ENCODE data around the gene ST6GALNAC1. TPM values are rescaled to one million over a fixed set of nuclear protein-coding genes. Genes with fewer than 3 reads are reported as not detected.
"Not testable (repeated sequence)": the region's sequence is repeated elsewhere in the genome, so short reads cannot be mapped to it uniquely, and the experiment has no call there.

Gene ST6GALNAC1
- total and polyA plus RNA-seq, 7 donors: 0.38 to 3.6 (median 0.56) TPM

GRCh38 chr17:76614912-76615617, 28.5 kb downstream of the ST6GALNAC1 start:
- H3K27ac ChIP-seq: no peak overlapping the region
- intact Hi-C loops (cut with DNase I): no loop called here
- no peaks in the 10 kb centered on the region for H3K9me3 ChIP-seq
- H3K27me3 ChIP-seq (ENCODE audit: insufficient read depth in 3 of 3, low read length in 2 of 3): no peaks in the 10 kb centered on the region
- TF ChIP-seq CTCF (IDR thresholded peaks at IDR 0.05): no peak
- DNase-seq (no peak), ATAC-seq (no peak)
- H3K36me3 ChIP-seq (ENCODE audit: insufficient read depth in 1 of 2, low read depth in 1 of 2): no peaks in the 10 kb centered on the region
- no peak overlapping the region for H3K4me3 ChIP-seq
- 90 to 98% (median 95%) methylated on average over 21 to 28 of the region's 28 CpGs for WGBS, 3 donors
- no peaks in the 10 kb centered on the region for H3K4me1 ChIP-seq

GRCh38 chr17:76614064-76614759, 29.3 kb downstream of the ST6GALNAC1 start:
- ATAC-seq; DNase-seq; H3K27ac ChIP-seq; H3K27me3 ChIP-seq (ENCODE audit: insufficient read depth in 3 of 3, low read length in 2 of 3); H3K36me3 ChIP-seq (ENCODE audit: insufficient read depth in 1 of 2, low read depth in 1 of 2); intact Hi-C loops (cut with DNase I); H3K4me3 ChIP-seq; H3K9me3 ChIP-seq; H3K4me1 ChIP-seq: not testable (repeated sequence)
- WGBS, 3 donors: 65 to 73% (median 69%) methylated on average over 13 of the region's 13 CpGs

GRCh38 chr17:76612977-76613851, 30.3 kb downstream of the ST6GALNAC1 start:
- H3K9me3 ChIP-seq: no peaks in the 10 kb centered on the region
- H3K27me3 ChIP-seq (ENCODE audit: insufficient read depth in 3 of 3, low read length in 2 of 3): no peaks in the 10 kb centered on the region
- H3K4me3 ChIP-seq: no peak overlapping the region
- no peak for TF ChIP-seq CTCF (IDR thresholded peaks at IDR 0.05)
- 69 to 75% (median 74%) methylated on average over 17 of the region's 17 CpGs for WGBS, 3 donors
- intact Hi-C loops (cut with DNase I): no loop called here
- no peaks in the 10 kb centered on the region for H3K4me1 ChIP-seq
- DNase-seq: no peak
- no peak for ATAC-seq
- no peak overlapping the region for H3K27ac ChIP-seq
- no peaks in the 10 kb centered on the region for H3K36me3 ChIP-seq (ENCODE audit: insufficient read depth in 1 of 2, low read depth in 1 of 2)

GRCh38 chr17:76612465-76612864, 31.1 kb downstream of the ST6GALNAC1 start:
- Histone ChIP-seq H3K36me3 (ENCODE audit: insufficient read depth in 1 of 2, low read depth in 1 of 2) (no peaks in the 10 kb centered on the region), H3K4me1 (no peaks in the 10 kb centered on the region), H3K27ac (no peak overlapping the region), H3K9me3 (no peaks in the 10 kb centered on the region), H3K4me3 (no peak overlapping the region), H3K27me3 (ENCODE audit: insufficient read depth in 3 of 3, low read length in 2 of 3) (no peaks in the 10 kb centered on the region)
- intact Hi-C loops (cut with DNase I): no loop called here
- TF ChIP-seq CTCF (IDR thresholded peaks at IDR 0.05): no peak
- 75 to 81% (median 79%) methylated on average over 4 of the region's 4 CpGs for WGBS, 3 donors
- DNase-seq (no peak), ATAC-seq (no peak)

- intact Hi-C loops (cut with DNase I): no loop called here
- Histone ChIP-seq H3K27ac (no peak overlapping the region), H3K27me3 (ENCODE audit: insufficient read depth in 3 of 3, low read length in 2 of 3) (no peaks in the 10 kb centered on the region), H3K9me3 (no peaks in the 10 kb centered on the region), H3K36me3 (ENCODE audit: insufficient read depth in 1 of 2, low read depth in 1 of 2) (no peaks in the 10 kb centered on the region), H3K4me1 (no peaks in the 10 kb centered on the region), H3K4me3 (no peak overlapping the region)
- ATAC-seq (no peak), DNase-seq (no peak)
- TF ChIP-seq CTCF (IDR thresholded peaks at IDR 0.05): no peak
- WGBS, 3 donors: 82 to 93% (median 84%) methylated on average over 4 of the region's 4 CpGs
Observed at GRCh38 chr17:76611758-76612157, 31.8 kb downstream of the ST6GALNAC1 start.

GRCh38 chr17:76611080-76611749, 32.3 kb downstream of the ST6GALNAC1 start:
- intact Hi-C loops (cut with DNase I); ATAC-seq; H3K4me3 ChIP-seq; DNase-seq; H3K4me1 ChIP-seq; H3K27me3 ChIP-seq (ENCODE audit: insufficient read depth in 3 of 3, low read length in 2 of 3); H3K9me3 ChIP-seq; H3K36me3 ChIP-seq (ENCODE audit: insufficient read depth in 1 of 2, low read depth in 1 of 2); H3K27ac ChIP-seq: not testable (repeated sequence)
- 58 to 72% (median 65%) methylated on average over 10 to 13 of the region's 13 CpGs for WGBS, 3 donors

- H3K4me1 ChIP-seq; ATAC-seq; H3K4me3 ChIP-seq; H3K36me3 ChIP-seq (ENCODE audit: insufficient read depth in 1 of 2, low read depth in 1 of 2); DNase-seq; H3K27me3 ChIP-seq (ENCODE audit: insufficient read depth in 3 of 3, low read length in 2 of 3); intact Hi-C loops (cut with DNase I); H3K27ac ChIP-seq; H3K9me3 ChIP-seq: not testable (repeated sequence)
- WGBS, 3 donors: 60 to 85% (median 61%) methylated on average over 1 of the region's 1 CpG
Observed at GRCh38 chr17:76606685-76607084, 36.9 kb downstream of the ST6GALNAC1 start.

Measured in psoas muscle (tissue), 8 donors.